ENCODE results near the gene SLC37A1.

Gene SLC37A1

GRCh38 chr21:42561762-42562650 lies 48.4 kb downstream of the SLC37A1 start:
- no peak for DNase-seq (ENCODE audit: low read depth in 2 of 2)

DNA sequence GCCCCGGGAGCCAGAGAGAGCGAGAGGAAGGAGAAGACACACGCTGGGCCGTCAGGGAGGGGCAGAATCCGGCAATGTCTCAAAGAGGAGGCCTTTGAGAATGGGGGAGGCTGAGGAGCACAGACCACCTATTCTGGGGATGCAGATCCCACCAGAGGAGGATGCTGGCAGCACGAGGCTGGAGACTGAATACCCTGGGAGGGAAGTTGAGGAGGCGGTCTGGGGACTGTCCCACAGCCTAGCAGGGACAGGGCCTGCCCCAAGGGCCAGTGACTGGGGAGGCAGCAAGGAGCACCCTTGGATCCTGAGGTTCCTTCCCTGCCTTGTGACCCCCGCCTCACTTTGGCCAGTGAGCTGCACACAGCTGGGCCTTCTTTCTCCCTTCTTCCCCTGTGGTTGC lies 49.2 kb downstream of the SLC37A1 start:
- DNase-seq (ENCODE audit: low read depth in 2 of 2) = no peak

DNA sequence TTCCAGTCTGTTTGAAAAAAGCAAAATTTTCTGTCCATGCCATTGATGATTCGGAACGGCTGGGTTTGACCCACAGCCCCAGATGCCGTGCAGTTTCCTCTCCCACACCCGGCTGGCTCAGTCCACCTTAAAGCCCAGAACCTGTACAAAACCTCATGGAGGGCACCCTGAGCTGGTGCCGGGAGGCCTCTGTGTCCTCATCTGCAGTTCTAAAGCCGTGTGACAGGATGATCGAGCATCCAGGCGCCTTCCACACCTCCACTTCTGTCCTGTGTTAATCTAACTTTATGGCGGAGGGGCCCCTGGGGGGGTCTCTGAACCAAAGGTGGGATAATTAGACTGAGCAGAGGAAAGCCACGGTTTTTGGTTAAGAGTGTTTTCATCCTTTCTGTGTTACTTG lies 49.6 kb downstream of the SLC37A1 start:
- no peak for DNase-seq (ENCODE audit: low read depth in 2 of 2)

DNA sequence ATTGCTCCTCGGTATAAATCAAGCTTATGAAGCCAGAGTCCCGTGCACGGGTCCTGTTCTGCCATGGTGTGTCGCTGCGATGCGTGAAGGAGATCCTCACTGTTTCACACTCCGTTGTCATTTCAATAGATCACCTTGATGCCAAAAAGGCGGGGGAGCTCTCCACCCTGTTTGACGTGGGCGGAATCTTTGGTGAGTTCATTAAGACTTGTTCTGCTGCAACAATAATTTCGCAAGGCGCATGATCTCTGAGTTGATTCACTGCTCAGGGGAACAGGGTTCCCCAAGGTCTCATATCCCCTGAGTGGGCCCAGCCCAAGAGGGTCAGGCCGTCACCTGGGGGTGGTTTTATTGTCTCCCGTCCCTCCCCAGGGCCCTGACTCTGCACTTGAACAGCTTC lies 50.0 kb downstream of the SLC37A1 start:
- no peak for DNase-seq (ENCODE audit: low read depth in 2 of 2)

- DNase-seq (ENCODE audit: low read depth in 2 of 2) = no peak
Measured at GRCh38 chr21:42564561-42564971, 50.9 kb downstream of the SLC37A1 start.

GRCh38 chr21:42565206-42565810 lies 51.7 kb downstream of the SLC37A1 start:
- no peak for DNase-seq (ENCODE audit: low read depth in 2 of 2)

DNA sequence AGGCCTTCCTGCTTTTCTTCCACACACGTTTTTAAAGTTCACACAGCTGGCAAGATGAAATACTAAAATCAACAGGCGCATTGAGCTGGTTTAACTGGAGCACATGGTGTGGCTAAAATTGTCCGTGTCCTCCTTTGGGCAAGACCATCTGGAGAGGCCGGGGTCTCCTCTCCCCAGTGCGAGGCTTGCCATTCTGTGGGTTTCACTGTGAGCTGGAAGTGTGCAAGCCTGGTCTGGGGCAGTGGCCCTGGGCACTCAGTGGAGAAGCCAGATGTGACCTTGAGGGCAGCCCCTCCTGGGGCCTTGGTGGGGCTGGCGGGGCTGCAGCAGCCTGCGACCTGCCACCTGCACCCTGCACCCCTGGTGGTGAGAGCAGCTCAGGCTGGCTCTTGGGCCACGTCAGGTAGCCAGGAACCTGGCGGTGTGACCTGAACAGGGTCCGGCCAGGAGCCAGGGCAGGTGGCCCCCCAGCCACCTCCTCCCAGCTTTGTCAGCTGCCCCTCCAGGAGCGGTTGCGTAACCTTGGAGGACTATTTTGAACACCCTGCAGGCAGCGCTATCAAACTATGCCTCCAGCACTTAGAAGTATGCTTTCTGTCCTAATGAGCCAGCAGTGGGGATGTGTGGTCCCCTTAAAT lies 52.4 kb downstream of the SLC37A1 start:
- no peak for DNase-seq (ENCODE audit: low read depth in 2 of 2)

DNA sequence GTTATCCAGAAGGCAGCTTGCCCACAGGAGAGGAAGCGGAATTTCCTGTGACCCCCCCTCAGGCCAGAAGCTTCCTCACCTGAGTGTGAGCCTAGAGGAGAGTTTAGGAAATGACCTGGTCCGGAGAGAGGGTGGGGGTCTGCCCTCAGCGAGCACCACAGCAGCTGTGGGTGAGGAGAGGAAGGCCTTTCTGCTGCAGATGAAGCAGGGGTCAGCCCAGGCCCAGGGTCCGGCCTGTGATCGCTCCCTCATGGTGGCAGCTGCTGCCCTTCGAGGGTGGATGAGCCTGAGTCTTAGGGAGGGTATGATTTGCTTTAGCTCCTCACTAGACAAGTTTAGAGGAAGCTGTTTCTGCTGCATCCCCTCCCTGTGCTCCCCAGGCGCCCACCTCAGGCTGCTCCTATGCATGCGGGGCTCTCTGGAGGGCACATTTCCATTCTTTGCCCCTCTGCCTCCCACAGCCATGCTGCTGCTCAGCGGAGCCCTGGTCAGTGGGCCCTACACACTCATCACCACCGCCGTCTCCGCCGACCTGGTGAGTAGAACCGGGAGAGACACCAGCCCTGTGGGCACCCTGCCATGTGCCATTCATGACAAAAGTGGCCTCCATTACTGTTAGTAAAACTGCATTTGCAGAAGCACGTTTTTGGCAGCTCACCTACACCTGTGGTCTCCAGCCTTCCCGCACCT lies 53.0 kb downstream of the SLC37A1 start:
- DNase-seq (ENCODE audit: low read depth in 2 of 2) = no peak

- no peak for DNase-seq (ENCODE audit: low read depth in 2 of 2)
Measured at GRCh38 chr21:42567214-42567555, 53.5 kb downstream of the SLC37A1 start.

DNA sequence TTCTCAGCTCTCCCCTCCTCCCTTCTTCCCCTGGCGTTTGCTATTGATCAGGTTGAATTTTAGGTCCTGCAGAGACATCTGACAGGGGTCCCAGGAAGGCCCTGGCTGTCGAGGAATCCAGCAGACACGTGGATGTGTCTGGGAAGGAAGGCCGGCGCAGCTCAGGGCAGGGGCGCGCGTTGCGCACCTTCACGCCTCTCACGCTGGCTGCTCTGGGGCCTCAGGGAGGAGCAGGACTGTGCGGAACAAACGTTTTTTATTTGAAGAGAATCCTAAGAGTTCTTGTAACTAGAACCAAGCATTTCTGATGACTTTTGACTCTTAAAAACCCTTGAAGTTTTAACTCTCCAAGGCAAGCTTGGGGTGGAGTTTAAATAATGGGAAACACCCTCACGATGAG lies 54.2 kb downstream of the SLC37A1 start:
- no peak for DNase-seq (ENCODE audit: low read depth in 2 of 2)

- DNase-seq (ENCODE audit: low read depth in 2 of 2) = no peak
Measured at GRCh38 chr21:42568376-42568775, 54.7 kb downstream of the SLC37A1 start.

GRCh38 chr21:42568866-42569731 lies 55.4 kb downstream of the SLC37A1 start:
- no peak for DNase-seq (ENCODE audit: low read depth in 2 of 2)

- DNase-seq (ENCODE audit: low read depth in 2 of 2) = no peak
Measured at GRCh38 chr21:42569732-42570301, 56.2 kb downstream of the SLC37A1 start.

DNA sequence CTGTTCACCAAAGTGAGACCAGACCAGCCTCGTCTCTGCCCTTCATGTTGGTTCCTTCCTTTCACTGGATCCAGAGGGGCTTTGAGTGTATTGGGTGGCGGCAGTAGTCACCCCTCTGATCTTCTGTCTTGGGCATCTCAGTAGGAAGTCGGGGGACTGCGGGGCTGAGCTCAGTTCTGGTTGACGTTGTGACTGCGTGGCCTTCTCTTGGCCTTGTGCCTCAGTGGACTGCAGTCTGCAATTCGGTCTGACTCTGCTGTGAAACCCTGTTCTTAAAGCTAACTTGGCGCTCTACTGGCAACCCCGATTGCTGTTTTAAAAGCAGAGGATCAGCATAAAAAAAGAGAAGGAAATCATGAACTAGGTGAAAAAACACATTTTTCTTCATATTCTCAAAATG lies 56.7 kb downstream of the SLC37A1 start:
- DNase-seq (ENCODE audit: low read depth in 2 of 2) = no peak

GRCh38 chr21:42570841-42571387 lies 57.3 kb downstream of the SLC37A1 start:
- DNase-seq (ENCODE audit: low read depth in 2 of 2) = no peak

DNA sequence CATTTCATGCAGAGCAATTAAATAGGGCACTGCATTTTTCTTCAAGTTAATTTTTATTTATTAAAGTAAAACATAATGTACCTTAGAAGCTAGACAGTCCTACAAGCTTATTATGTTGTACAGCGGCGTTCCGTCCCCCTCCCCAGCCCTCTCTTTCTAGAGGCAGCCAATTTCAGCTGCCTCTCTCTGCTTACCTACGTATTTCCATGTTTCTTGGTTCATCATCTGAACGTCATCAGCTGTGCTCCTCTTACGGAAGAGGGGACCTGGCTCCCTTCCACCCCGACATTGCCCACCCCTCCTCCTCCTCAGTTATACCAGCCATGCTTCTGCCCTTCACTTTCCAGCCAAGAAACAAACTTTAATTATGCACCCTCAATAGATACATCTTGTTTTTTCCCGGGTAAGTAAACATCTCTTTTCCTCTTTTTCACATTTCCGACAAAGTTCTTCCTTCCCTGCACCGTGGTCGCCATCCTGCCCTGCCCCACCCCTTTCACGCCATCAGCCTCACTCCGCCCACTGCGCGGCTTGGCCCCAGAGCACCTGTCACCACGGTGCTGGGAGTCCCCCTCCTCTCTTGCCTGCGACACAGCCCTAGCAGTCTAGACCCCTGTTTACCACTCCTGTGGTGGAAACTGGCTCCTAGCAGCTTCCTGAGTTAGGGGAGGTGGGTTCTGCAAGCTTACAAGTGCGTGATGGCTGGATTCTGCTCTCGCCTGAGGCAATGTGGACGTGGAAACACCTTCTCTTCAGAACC lies 57.9 kb downstream of the SLC37A1 start:
- no peak for DNase-seq (ENCODE audit: low read depth in 2 of 2)

DNA sequence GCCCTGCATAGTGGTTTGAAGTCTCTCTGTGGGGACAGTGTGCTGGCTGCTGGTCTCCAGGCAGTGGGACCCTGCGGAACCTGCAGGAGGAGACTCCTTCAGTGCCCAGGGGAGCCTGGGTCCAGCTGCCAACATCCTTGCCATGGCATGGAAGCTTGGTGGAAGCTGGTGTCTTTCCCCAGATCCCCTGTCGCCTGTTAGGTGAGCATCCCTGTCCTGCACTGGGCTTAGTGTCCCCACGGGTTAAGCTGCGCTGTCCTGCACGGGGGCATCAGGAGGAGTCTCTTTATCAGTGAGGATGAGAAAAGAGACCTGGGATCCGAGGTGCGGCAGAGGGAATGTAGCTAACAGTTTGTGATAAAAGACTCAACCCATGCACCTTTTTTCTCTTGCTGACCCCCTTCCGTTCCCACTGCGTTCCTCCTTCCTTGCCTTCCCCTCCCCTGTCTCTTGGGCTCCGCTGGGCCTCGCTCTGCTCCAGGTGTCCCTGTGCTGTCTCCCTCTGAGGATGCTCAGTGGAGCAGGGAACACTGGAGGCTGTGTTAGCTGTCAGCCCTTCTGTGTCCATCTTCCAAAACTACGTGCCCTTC lies 59.3 kb downstream of the SLC37A1 start:
- no peak for DNase-seq (ENCODE audit: low read depth in 2 of 2)

GRCh38 chr21:42574234-42575027 lies 60.8 kb downstream of the SLC37A1 start:
- no peak for DNase-seq (ENCODE audit: low read depth in 2 of 2)

DNA sequence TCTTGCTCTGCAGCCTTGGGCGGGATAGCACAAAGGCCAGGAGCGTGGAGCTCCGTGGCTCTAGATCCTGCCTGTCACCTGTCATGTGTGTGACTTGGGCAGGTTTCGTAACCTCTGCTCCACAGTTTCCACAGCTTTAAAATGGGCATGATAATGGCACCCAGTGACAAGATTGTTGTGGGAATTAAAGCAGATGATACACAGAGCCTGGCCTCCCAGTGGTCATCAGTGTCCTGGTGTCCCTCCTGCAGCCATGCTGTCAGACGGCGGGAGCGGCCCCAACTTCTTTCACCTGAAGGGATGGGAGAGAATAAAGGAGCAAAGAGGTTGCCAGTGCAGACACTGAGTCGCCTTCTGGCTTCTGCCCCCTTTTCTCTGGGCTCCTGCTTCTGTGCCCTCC lies 61.5 kb downstream of the SLC37A1 start:
- no peak for DNase-seq (ENCODE audit: low read depth in 2 of 2)

All from stimulated activated CD8-positive, alpha-beta memory T cell treated with anti-CD3 and anti-CD28 coated beads, Interleukin-7, amount 100 ng/mL, for 1 hour (primary cell).